Measurements from ENCODE around the gene DHRSX.

The DHRSX gene

DNA sequence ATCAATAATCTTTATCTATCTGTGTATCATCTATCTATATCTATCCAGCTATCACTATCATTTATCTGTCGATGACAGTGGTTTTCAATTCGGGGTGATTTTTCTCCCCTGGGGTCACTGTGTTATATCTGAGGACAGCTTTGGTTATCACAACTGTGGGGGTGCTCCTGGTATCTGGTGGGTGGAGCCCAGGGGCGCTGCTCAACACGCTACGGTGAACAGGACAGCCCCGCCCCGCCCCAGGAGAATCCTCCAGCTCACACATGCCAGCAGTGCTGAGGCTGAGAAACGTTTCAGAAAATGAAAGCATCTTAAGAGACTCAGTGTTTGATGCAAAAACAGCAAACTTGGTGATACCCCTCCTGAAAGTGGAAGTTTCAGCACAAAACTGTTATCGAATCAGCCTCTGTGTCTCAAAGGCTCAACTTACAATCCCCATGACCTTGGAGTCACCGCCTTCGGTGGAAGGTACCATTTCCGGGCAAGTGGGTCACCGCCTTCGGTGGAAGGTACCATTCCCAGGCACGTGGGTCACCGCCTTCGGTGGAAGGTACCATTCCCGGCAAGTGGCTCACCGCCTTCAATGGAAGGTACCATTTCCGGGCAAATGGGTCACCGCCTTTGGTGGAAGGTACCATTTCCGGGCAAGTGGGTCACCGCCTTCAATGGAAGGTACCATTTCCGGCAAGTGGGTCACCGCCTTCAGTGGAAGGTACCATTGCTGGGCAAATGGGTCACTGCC lies 315.3 kb downstream of the DHRSX start:
- no peak for DNase-seq

DNA sequence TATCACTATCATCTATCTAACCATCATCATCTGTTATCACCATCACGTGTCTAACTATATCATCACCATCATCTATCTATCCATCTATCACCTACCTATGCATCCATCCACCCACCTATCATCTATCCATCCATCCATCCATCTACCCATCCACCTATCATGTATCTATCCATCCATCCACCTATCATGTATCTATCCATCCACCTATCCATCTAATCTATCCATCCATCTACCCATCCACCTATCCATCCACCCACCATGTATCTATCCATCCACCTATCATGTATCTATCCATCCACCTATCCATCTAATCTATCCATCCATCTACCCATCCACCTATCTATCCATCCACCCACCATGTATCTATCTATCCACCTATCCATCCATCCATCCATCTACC lies 316.7 kb downstream of the DHRSX start:
- no peak for DNase-seq

DNA sequence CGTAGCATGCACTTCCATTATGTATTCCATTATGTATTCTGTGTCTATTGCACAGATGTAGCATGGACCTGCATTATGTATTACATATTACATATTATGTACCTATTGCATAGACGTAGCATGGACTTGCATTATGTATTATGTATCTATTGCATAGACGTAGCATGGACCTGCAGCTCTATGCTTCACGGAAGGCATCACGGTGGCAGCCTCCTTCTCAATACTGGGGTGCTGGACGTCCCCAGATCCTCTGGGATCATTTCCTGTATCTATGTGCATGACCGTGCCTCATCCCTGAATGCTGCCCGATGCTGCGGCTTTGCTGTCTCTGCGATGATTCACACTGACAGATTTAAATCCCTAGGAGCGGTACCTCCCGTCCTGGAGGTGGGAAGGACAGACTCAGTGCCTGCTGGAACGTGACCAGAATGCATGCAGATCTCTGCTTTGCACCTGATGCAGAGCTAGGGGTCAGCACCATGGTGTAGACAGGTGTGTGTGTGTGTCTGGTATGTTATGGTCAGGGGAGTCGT lies 317.5 kb downstream of the DHRSX start:
- no peak for DNase-seq

DNA sequence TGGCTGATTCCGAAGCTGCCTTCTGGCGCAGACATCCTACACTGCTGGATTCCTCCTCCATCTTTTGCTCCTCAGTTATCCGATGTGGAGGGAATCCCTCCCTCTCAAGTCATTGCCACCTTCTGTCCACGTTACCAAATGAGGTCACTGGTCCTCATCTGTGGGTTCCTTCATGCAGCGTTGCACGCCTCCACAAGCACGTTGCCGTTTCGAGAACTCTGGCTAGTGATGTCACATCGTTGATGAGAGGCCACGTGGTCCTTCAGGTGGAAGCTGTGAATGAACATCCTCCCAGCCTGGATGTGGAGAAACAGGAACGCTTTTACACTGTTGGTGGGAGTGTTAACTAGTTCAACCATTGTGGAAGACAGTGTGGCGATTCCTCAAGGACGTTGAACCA lies 323.2 kb downstream of the DHRSX start:
- no peak for DNase-seq

DNA sequence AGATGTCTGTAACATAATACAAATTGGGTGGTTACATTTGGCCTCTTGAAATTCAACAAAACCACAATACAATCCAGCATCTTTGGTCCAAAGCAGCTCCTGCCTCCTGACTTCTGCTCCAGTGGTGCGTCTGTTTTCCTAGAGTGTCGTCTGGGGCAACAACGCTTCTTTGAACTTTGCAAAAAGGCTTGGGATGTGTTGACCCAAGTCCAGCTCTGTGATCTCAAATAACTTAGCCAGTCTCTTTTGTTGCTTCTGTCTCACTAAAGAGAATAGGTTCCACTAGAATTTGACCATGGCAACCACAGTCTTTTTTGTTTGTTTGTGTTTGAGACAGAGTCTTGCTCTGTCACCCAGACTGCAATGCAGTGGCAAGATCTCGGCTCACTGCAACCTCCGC lies 324.0 kb downstream of the DHRSX start:
- DNase-seq = no peak

DNA sequence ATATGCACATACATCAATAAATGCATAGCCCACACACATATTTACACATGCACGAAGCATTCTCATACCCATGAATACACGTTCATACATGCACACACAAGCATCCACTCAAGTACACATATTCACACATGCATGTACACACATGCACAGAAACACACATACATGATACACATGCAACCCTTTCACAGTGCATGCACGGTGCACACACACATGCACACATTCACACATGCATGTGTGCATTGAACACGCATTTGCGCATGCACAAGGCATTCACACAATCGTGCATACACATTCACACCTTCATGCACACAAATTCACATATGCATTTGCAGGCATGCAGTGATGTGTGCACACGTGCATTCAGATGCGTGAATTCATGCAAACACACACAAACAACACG lies 324.5 kb downstream of the DHRSX start:
- no peak for DNase-seq

DNA sequence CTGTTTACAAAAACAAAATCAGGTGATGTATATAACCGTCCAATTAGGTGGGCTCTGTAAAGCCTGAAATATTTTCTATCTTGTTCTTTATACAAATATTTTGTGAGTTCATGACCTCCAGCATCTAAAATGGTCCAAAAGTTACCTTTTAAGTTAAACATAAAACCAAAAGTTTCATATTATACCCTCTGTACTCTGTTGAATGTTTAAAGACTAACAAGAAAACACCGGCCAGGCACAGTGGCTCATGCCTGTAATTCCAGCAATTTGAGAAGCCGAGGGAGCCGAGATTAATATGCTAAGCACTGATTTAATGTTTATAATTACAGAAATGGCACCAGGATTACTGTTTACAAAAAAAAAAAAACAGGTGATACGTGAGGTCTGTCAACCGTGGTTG lies 328.4 kb downstream of the DHRSX start:
- no peak for DNase-seq

All from GOT3 (cell line).